ENCODE results near the gene DLG5.

Gene DLG5

GRCh38 chr10:77841711-77842375, 84.7 kb downstream of the DLG5 start:
- peak; percentile 46 for DNase-seq

- DNase-seq, result peak; percentile 41
Measured at GRCh38 chr10:77840636-77841035, 85.9 kb downstream of the DLG5 start.

GRCh38 chr10:77837925-77838595, 88.5 kb downstream of the DLG5 start:
- no peak for DNase-seq

- DNase-seq, result peak; percentile 92
Measured at GRCh38 chr10:77837248-77837924, 89.2 kb downstream of the DLG5 start.

- DNase-seq, result peak; percentile 44
Measured at GRCh38 chr10:77836299-77836820, 90.2 kb downstream of the DLG5 start.

- no peak for DNase-seq
Measured at GRCh38 chr10:77835669-77836086, 90.9 kb downstream of the DLG5 start.

GRCh38 chr10:77834943-77835668, 91.4 kb downstream of the DLG5 start:
- no peak for DNase-seq

- no peak for DNase-seq
Measured at GRCh38 chr10:77834540-77834939, 92.0 kb downstream of the DLG5 start.

- DNase-seq, result no peak
Measured at GRCh38 chr10:77833792-77834191, 92.8 kb downstream of the DLG5 start.

- no peak for DNase-seq
Measured at GRCh38 chr10:77833225-77833624, 93.3 kb downstream of the DLG5 start.

- no peak for DNase-seq
Measured at GRCh38 chr10:77832238-77832637, 94.3 kb downstream of the DLG5 start.

GRCh38 chr10:77829356-77829755, 97.2 kb downstream of the DLG5 start:
- no peak for DNase-seq

- DNase-seq, result no peak
Measured at GRCh38 chr10:77828377-77828776, 98.2 kb downstream of the DLG5 start.

GRCh38 chr10:77827366-77827765, 99.2 kb downstream of the DLG5 start:
- DNase-seq, result no peak

- peak; percentile 67 for DNase-seq
Measured at GRCh38 chr10:77825965-77826364, 100.6 kb downstream of the DLG5 start.

GRCh38 chr10:77824908-77825307, 101.6 kb downstream of the DLG5 start:
- DNase-seq, result no peak

GRCh38 chr10:77823811-77824542, 102.6 kb downstream of the DLG5 start:
- DNase-seq, result no peak

- DNase-seq, result no peak
Measured at GRCh38 chr10:77821551-77821950, 105.0 kb downstream of the DLG5 start.

GRCh38 chr10:77821036-77821435, 105.5 kb downstream of the DLG5 start:
- DNase-seq, result no peak

GRCh38 chr10:77820349-77820748, 106.2 kb downstream of the DLG5 start:
- DNase-seq, result no peak

- peak; percentile 50 for DNase-seq
Measured at GRCh38 chr10:77819210-77820112, 107.1 kb downstream of the DLG5 start.

All from islet precursor cell (in vitro differentiated cells).